HG02642 (cell line): ENCODE measurements around the gene AGO1.
"Not testable (repeated sequence)": the region's sequence is repeated elsewhere in the genome, so short reads cannot be mapped to it uniquely, and the experiment has no call there.

ENCODE experiments used
- ATAC-seq: cut with Tn5 transposase; IDR thresholded peaks from one replicate; pipeline ENCODE4 v1.9.1; 2021; ENCODE audit warnings: mild to moderate bottlenecking; ENCODE audit not compliant: unreplicated experiment, poor library complexity

The AGO1 gene

GRCh38 chr1:35866991-35867390 lies 16.0 kb upstream of the AGO1 start:
- ATAC-seq, result no peak

GRCh38 chr1:35869245-35869950 lies 13.6 kb upstream of the AGO1 start:
- not testable (repeated sequence) for ATAC-seq

GRCh38 chr1:35870651-35871309 lies 12.2 kb upstream of the AGO1 start:
- no peak for ATAC-seq

GRCh38 chr1:35873243-35873750 lies 9.7 kb upstream of the AGO1 start:
- ATAC-seq, result no peak

GRCh38 chr1:35874115-35874514 lies 8.9 kb upstream of the AGO1 start:
- ATAC-seq, result not testable (repeated sequence)

GRCh38 chr1:35876988-35877387 lies 6.0 kb upstream of the AGO1 start:
- no peak for ATAC-seq

- ATAC-seq, result no peak
Observed at GRCh38 chr1:35881850-35882273, 1.1 kb upstream of the AGO1 start.

- ATAC-seq, result no peak
Observed at GRCh38 chr1:35882586-35882944, 444 bp upstream of the AGO1 start.

- peak; percentile 12 for ATAC-seq
Observed at GRCh38 chr1:35883635-35884101, 659 bp downstream of the AGO1 start.

GRCh38 chr1:35884934-35885333 lies 1.9 kb downstream of the AGO1 start:
- no peak for ATAC-seq

GRCh38 chr1:35885961-35886558 lies 3.1 kb downstream of the AGO1 start:
- ATAC-seq, result no peak

GRCh38 chr1:35886577-35887431 lies 3.8 kb downstream of the AGO1 start:
- no peak for ATAC-seq

GRCh38 chr1:35887508-35887907 lies 4.5 kb downstream of the AGO1 start:
- no peak for ATAC-seq

- ATAC-seq, result no peak
Observed at GRCh38 chr1:35888255-35888654, 5.2 kb downstream of the AGO1 start.

GRCh38 chr1:35888981-35889380 lies 6.0 kb downstream of the AGO1 start:
- not testable (repeated sequence) for ATAC-seq

- ATAC-seq, result no peak
Observed at GRCh38 chr1:35893051-35893879, 10.3 kb downstream of the AGO1 start.

- ATAC-seq, result no peak
Observed at GRCh38 chr1:35894183-35894582, 11.2 kb downstream of the AGO1 start.

GRCh38 chr1:35894656-35895055 lies 11.6 kb downstream of the AGO1 start:
- ATAC-seq, result no peak

GRCh38 chr1:35899941-35900340 lies 16.9 kb downstream of the AGO1 start:
- no peak for ATAC-seq

- no peak for ATAC-seq
Observed at GRCh38 chr1:35901235-35901634, 18.2 kb downstream of the AGO1 start.
